ENCODE data around the gene VWA8. TPM values are rescaled to one million over a fixed set of nuclear protein-coding genes. Genes with fewer than 3 reads are reported as not detected.

VWA8 gene
- total RNA-seq, 1 experiment from 2014 or later: 22.6 TPM

GRCh38 chr13:41651413-41652058 lies 309.4 kb downstream of the VWA8 start:
- no peak for ATAC-seq
- CTCF ChIA-PET: interaction anchor here (1.7 to 3.2 kb wide), 4 partner anchors 16 to 597 kb away, joined by 6 to 17 read pairs (median 10); no protein-coding TSS in a partner anchor
- RAD21 ChIA-PET (ENCODE audit: low non-redundant PET in 1 of 2, low total read pairs in 2 of 2, uncharacterized antibody in 2 of 2, unreplicated experiment in 2 of 2): no interaction called here
- H3K79me2 ChIP-seq (ENCODE audit: insufficient read depth, low read length): no peaks in the 10 kb centered on the region
- H3K36me3 ChIP-seq (ENCODE audit: control insufficient read depth in 1 of 2, insufficient read depth in 2 of 2, low read length in 2 of 2): no peaks in the 10 kb centered on the region
- H3K4me2 ChIP-seq (ENCODE audit: low read length): no peak overlapping the region
- DNase-seq (ENCODE audit: low read depth, low spot score): no peak
- H3K4me1 ChIP-seq (ENCODE audit: control insufficient read depth in 1 of 2, insufficient read depth in 2 of 2, low read length in 2 of 2): peaks cover 36 to 42% of the 10 kb centered on the region in 2 experiments
- BruUV-seq (replicated peaks): no TSS peak
- TF ChIP-seq CBX3 (IDR thresholded peaks at IDR 0.05; ENCODE audit: low read depth): no peak
- TF ChIP-seq ELF1 (IDR thresholded peaks at IDR 0.05; ENCODE audit: borderline replicate concordance, low read depth): no peak
- no peak for TF ChIP-seq EZH2phosphoT487 (IDR thresholded peaks at IDR 0.05; ENCODE audit: borderline replicate concordance)
- no peak for TF ChIP-seq POLR2A (IDR thresholded peaks at IDR 0.05; ENCODE audit: borderline replicate concordance, extremely low read depth, insufficient read depth, insufficient read length)
- TF ChIP-seq, protein P1, sequence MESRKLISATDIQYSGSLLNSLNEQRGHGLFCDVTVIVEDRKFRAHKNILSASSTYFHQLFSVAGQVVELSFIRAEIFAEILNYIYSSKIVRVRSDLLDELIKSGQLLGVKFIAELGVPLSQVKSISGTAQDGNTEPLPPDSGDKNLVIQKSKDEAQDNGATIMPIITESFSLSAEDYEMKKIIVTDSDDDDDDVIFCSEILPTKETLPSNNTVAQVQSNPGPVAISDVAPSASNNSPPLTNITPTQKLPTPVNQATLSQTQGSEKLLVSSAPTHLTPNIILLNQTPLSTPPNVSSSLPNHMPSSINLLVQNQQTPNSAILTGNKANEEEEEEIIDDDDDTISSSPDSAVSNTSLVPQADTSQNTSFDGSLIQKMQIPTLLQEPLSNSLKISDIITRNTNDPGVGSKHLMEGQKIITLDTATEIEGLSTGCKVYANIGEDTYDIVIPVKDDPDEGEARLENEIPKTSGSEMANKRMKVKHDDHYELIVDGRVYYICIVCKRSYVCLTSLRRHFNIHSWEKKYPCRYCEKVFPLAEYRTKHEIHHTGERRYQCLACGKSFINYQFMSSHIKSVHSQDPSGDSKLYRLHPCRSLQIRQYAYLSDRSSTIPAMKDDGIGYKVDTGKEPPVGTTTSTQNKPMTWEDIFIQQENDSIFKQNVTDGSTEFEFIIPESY (IDR thresholded peaks at IDR 0.05; ENCODE audit: extremely low read depth, insufficient replicate concordance, low read length): no peak
- no peak for TF ChIP-seq SIN3A (IDR thresholded peaks at IDR 0.05; ENCODE audit: low read depth)
- TF ChIP-seq CTCF (IDR thresholded peaks at IDR 0.05 in 2 of 3, conservative IDR thresholded peaks at IDR 0.05 in 1 of 3; ENCODE audit: borderline replicate concordance in 1 of 3, insufficient read depth in 1 of 3, low read depth in 2 of 3, low read length in 2 of 3): no peak
- no peak for TF ChIP-seq SP1 (IDR thresholded peaks at IDR 0.05; ENCODE audit: low read depth)
- TF ChIP-seq, protein P2, sequence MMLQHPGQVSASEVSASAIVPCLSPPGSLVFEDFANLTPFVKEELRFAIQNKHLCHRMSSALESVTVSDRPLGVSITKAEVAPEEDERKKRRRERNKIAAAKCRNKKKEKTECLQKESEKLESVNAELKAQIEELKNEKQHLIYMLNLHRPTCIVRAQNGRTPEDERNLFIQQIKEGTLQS (IDR thresholded peaks at IDR 0.05): no peak
- no peak for TF ChIP-seq CEBPB (IDR thresholded peaks at IDR 0.05; ENCODE audit: low read depth)
- no peak for TF ChIP-seq TCF7L2 (IDR thresholded peaks at IDR 0.05; ENCODE audit: borderline replicate concordance, extremely low read depth, insufficient read depth, insufficient read length)
- TF ChIP-seq EGR1 (IDR thresholded peaks at IDR 0.05; ENCODE audit: low read depth): no peak
- no peak for TF ChIP-seq REST (IDR thresholded peaks at IDR 0.05; ENCODE audit: low read depth)
- H3K9me2 ChIP-seq (ENCODE audit: insufficient read depth): no peaks in the 10 kb centered on the region
- no peaks in the 10 kb centered on the region for H3K27me3 ChIP-seq (ENCODE audit: insufficient read depth, low read length)
- no peak overlapping the region for H3K9ac ChIP-seq (ENCODE audit: low read length)
- H3K9me3 ChIP-seq (ENCODE audit: control insufficient read depth in 1 of 2, insufficient read depth in 1 of 2, low read depth in 1 of 2, low read length in 2 of 2): no peaks in the 10 kb centered on the region
- no peak overlapping the region for H2AFZ ChIP-seq (ENCODE audit: low read depth, low read length, poor library complexity, severe bottlenecking)
- intact Hi-C loops (cut with micrococcal nuclease): loop anchor here (1.0 to 10.0 kb wide), 5 partner anchors 240 to 589 kb away; partner anchors contain the start of gene WBP4
- no peak overlapping the region for H3K4me3 ChIP-seq (replicated peaks in 1 of 2; ENCODE audit: low read depth in 1 of 2, low read length in 2 of 2)
- H4K20me1 ChIP-seq (ENCODE audit: insufficient read depth): no peaks in the 10 kb centered on the region
- no peak overlapping the region for H3K27ac ChIP-seq (ENCODE audit: low read depth, low read length)
- POLR2A ChIA-PET: no interaction called here

All from HCT116 (cell line).